ENCODE results near the gene RASGRF1.

- TF ChIP-seq POLR2A (IDR thresholded peaks at IDR 0.05) (no peak), CTCF (IDR thresholded peaks at IDR 0.05) (no peak)
Measured at GRCh38 chr15:79018960-79019359, 71.6 kb downstream of the RASGRF1 start.
